Measurements from ENCODE around the gene CCDC88C.

GRCh38 chr14:91350813-91351511, 66.7 kb downstream of the CCDC88C start:
- no peak for TF ChIP-seq POLR2A (IDR thresholded peaks at IDR 0.05)
- TF ChIP-seq, protein P1, sequence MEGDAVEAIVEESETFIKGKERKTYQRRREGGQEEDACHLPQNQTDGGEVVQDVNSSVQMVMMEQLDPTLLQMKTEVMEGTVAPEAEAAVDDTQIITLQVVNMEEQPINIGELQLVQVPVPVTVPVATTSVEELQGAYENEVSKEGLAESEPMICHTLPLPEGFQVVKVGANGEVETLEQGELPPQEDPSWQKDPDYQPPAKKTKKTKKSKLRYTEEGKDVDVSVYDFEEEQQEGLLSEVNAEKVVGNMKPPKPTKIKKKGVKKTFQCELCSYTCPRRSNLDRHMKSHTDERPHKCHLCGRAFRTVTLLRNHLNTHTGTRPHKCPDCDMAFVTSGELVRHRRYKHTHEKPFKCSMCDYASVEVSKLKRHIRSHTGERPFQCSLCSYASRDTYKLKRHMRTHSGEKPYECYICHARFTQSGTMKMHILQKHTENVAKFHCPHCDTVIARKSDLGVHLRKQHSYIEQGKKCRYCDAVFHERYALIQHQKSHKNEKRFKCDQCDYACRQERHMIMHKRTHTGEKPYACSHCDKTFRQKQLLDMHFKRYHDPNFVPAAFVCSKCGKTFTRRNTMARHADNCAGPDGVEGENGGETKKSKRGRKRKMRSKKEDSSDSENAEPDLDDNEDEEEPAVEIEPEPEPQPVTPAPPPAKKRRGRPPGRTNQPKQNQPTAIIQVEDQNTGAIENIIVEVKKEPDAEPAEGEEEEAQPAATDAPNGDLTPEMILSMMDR (IDR thresholded peaks at IDR 0.05), result no peak
